Measurements from ENCODE around the gene DLK1.

- no peak for TF ChIP-seq MXI1 (IDR thresholded peaks at IDR 0.05; ENCODE audit: low read depth, low read length)
- TF ChIP-seq CTCF (IDR thresholded peaks at IDR 0.05), result no peak
- TF ChIP-seq FOXJ3 (CRISPR knock-in tag; IDR thresholded peaks at IDR 0.05), result no peak
- no peak for TF ChIP-seq USF1 (IDR thresholded peaks at IDR 0.05; ENCODE audit: borderline replicate concordance, low read depth)
- TF ChIP-seq NFIC (IDR thresholded peaks at IDR 0.05; ENCODE audit: borderline replicate concordance), result no peak
- TF ChIP-seq ZBTB33 (IDR thresholded peaks at IDR 0.05; ENCODE audit: borderline replicate concordance, low read depth), result no peak
- no peak for TF ChIP-seq FOXM1 (IDR thresholded peaks at IDR 0.05; ENCODE audit: low read depth)
- no peak for TF ChIP-seq RXRA (IDR thresholded peaks at IDR 0.05; ENCODE audit: borderline replicate concordance, low read depth)
- TF ChIP-seq POLR2AphosphoS5 (IDR thresholded peaks at IDR 0.05; ENCODE audit: low read depth, low read length), result no peak
- TF ChIP-seq MAX (IDR thresholded peaks at IDR 0.05; ENCODE audit: low read depth), result no peak
Measured at GRCh38 chr14:100702590-100702989, 24.1 kb upstream of the DLK1 start.

All from SK-N-SH (cell line).